BE2C (cell line): ENCODE data around the gene GRM4.

Experiments used
- DNase-seq: peaks from one replicate; pipeline ENCODE4 v3.0.0-alpha.2; 2020
- H3K27me3 ChIP-seq: fragments of 250-450 bp; sonication (Bioruptor Pico); 2 replicates; pipeline ENCODE4 v1.5.1; 2020; ENCODE audit warnings: mild to moderate bottlenecking
- H3K36me3 ChIP-seq: fragments of 250-450 bp; sonication (Bioruptor Pico); 2 replicates; pipeline ENCODE4 v1.5.1; 2020; ENCODE audit warnings: mild to moderate bottlenecking
- H3K4me1 ChIP-seq: fragments of 250-450 bp; sonication (Bioruptor Pico); 2 replicates; pipeline ENCODE4 v1.5.1; 2020
- H3K4me3 ChIP-seq: 2 replicates; pipeline ENCODE4 v1.5.1; 2011; ENCODE audit warnings: low read depth, low read length
- H3K9me3 ChIP-seq: fragments of 250-450 bp; sonication (Bioruptor Pico); 2 replicates; pipeline ENCODE4 v1.5.1; 2020
- TF ChIP-seq, protein P1 (sequence below): IDR thresholded peaks from 2 replicates; pipeline ENCODE4 v1.5.1; 2012; ENCODE audit warnings: mild to moderate bottlenecking, low read depth, low read length

GRM4 gene

DNA sequence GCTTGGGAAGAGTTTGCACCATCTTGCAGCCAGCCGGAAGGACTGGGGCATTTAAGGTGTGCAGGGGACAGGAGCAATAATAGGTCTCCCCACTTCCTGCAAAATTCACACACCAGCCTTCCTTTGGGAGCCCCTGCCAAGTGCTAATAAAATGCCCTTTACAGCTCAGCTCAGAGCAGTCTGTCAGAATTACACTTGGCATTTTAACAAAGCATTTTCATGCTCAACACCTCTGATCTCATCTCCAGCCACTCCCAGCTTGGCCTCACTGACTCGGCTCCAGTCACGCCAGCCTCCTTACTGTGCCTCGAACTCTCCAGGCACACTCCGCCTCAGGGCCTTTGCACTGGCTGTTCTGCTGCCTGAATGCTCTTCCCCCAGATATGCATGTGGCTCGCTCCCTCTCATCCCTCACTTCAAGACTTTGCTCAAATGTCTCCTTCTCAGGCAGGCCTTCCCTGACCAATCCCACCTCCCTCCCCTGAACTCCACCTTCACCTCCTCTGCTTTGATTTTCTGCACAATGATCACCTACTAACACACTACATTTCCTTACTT, 43.7 kb downstream of the GRM4 start:
- Histone ChIP-seq H3K27me3 (no peaks in the 10 kb centered on the region), H3K4me3 (no peak overlapping the region), H3K4me1 (no peaks in the 10 kb centered on the region), H3K36me3 (no peaks in the 10 kb centered on the region), H3K9me3 (no peaks in the 10 kb centered on the region)
- no peak for DNase-seq
- TF ChIP-seq, protein P1, sequence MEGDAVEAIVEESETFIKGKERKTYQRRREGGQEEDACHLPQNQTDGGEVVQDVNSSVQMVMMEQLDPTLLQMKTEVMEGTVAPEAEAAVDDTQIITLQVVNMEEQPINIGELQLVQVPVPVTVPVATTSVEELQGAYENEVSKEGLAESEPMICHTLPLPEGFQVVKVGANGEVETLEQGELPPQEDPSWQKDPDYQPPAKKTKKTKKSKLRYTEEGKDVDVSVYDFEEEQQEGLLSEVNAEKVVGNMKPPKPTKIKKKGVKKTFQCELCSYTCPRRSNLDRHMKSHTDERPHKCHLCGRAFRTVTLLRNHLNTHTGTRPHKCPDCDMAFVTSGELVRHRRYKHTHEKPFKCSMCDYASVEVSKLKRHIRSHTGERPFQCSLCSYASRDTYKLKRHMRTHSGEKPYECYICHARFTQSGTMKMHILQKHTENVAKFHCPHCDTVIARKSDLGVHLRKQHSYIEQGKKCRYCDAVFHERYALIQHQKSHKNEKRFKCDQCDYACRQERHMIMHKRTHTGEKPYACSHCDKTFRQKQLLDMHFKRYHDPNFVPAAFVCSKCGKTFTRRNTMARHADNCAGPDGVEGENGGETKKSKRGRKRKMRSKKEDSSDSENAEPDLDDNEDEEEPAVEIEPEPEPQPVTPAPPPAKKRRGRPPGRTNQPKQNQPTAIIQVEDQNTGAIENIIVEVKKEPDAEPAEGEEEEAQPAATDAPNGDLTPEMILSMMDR: no peak

DNA sequence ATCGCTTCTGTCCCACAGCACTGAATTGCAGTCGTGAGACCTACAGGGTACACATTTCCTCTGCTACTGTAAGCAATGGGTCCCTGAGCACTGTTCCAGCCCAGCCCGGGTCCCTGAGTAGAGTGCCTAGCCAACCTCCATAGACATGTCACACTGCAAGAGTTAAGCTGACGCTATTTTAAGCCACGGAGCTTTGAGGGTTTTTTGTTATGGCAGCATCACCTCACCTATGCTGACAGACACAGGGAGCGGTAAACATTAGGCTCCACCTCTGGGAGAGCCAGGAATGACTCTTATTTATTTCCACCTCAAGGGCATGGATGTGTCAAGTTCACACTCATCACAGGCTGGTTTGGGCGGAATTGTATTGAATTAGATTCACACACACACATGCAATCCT, 45.1 kb downstream of the GRM4 start:
- DNase-seq: no peak
- Histone ChIP-seq H3K27me3 (no peaks in the 10 kb centered on the region), H3K36me3 (no peaks in the 10 kb centered on the region), H3K4me1 (no peaks in the 10 kb centered on the region), H3K9me3 (no peaks in the 10 kb centered on the region), H3K4me3 (no peak overlapping the region)
- TF ChIP-seq, protein P1: no peak

DNA sequence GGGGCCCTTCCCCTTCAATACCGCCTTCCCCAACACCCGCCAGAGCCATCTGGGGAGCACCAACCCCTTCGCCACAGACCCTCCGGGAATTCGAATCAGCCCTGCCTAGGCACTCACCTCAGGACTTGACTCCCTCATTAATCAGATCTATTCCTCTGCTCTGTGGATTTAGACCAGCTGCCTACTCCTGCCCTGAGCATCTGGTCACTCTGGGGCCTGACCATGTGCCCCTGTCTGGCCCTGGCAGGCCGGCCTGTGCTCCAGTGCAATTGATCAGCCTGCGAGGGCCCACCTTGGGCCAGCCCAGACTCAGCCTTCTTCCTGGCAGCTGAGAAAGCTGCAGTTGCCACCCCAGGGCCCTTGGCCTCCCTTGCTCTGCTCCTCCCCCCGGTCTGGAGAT, 46.0 kb downstream of the GRM4 start:
- H3K4me3 ChIP-seq: no peak overlapping the region
- no peak for DNase-seq
- H3K36me3 ChIP-seq: no peaks in the 10 kb centered on the region
- H3K9me3 ChIP-seq: no peaks in the 10 kb centered on the region
- TF ChIP-seq, protein P1: no peak
- H3K27me3 ChIP-seq: no peaks in the 10 kb centered on the region
- no peaks in the 10 kb centered on the region for H3K4me1 ChIP-seq

DNA sequence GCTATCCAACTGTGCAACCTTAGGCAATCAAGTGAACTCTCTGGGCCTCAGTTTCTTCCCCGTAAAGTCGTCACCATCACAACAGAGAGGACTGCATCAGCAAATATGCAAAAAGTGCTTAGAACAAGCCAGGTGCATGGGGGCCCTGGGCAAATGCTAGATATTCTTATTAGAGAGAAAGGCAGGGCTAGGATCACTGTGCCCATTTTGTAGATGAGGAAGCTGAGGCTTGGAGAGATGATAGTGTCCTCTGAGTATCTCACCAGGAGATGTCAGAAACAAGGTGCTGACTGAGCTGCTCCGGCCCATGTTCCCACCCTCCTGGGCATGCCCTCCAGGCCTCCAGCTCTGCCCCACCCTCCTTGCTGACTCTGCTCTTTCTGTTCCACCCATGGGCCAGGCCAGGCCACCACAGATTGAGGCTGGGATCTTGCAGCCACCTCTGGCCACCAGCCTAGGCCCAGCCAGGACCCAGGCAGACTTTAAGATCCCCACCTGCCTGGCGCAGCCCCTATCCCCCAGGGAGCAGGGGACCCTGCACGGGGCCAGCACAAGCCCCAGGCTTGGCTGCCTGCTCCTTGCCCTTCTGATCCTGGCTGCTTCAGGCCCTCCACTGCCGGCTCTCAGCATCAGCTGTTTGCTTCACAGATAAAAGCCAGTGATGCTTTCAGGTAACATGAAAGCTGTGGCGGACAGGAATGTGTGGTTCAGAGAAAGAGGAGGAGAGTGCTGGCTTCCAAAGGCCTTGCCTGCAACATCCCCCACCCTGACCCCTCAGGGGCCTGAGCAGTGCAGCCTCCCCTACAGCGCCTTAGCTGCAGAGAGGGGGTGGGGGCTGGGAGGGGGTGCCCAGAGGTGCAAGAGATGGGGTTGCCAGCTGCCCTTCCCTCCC, 47.6 kb downstream of the GRM4 start:
- TF ChIP-seq, protein P1: no peak
- no peak for DNase-seq
- H3K27me3 ChIP-seq: no peaks in the 10 kb centered on the region

DNA sequence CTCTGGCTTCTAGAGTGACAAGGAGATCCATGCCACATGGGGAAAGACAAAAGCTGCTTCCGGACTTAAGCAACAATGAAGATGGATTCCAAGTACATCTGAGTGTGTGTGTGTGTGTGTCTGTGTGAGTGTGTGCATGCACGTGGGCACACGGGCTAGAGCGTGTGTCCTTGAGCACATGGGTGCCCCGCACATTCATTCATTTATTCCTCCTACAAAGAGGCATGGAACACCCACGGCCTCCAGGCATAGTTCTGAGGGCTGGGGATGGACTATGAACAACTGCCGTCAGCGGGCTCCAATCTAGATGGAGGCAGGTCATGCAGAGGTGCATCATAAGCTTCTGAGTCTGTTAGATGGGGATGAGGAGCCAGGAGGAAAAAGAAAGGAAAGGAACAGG, 49.1 kb downstream of the GRM4 start:
- Histone ChIP-seq H3K9me3 (no peaks in the 10 kb centered on the region), H3K4me1 (no peaks in the 10 kb centered on the region), H3K4me3 (no peak overlapping the region), H3K36me3 (no peaks in the 10 kb centered on the region), H3K27me3 (no peaks in the 10 kb centered on the region)
- TF ChIP-seq, protein P1: no peak
- no peak for DNase-seq

More for the DNA sequence above, 47.6 kb downstream of the GRM4 start:
- Histone ChIP-seq H3K9me3 (no peaks in the 10 kb centered on the region), H3K36me3 (no peaks in the 10 kb centered on the region), H3K4me1 (no peaks in the 10 kb centered on the region), H3K4me3 (no peak overlapping the region)

DNA sequence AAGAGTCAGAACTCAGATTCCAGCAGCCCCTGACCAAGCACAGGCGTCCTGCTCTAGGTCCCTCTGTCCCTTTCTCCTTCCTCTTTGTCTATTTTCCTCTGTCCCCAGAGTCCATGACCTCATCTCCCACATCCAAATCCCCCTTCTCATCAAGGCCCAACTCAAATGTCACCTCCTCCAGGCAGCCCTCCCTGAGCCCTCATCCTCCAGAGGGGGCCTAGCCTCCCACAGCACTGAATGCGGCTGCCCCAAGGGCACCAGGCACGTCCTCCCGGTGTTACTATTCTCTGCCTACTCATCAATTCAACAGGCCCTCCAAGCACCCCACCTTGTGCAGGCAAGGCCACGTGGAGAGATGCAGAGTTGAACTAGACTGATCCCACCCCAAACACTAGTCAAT, 49.7 kb downstream of the GRM4 start:
- Histone ChIP-seq H3K4me3 (no peak overlapping the region), H3K36me3 (no peaks in the 10 kb centered on the region), H3K4me1 (no peaks in the 10 kb centered on the region), H3K27me3 (no peaks in the 10 kb centered on the region), H3K9me3 (no peaks in the 10 kb centered on the region)
- TF ChIP-seq, protein P1: no peak
- DNase-seq: no peak
